Activated CD8-positive, alpha-beta memory T cell treated with anti-CD3 and anti-CD28 coated beads, Interleukin-2, amount 10 ng/mL, durations not matched to agents 7 days and 5 days (primary cell): Measurements from ENCODE around the gene CAPZA1. TPM values are rescaled to one million over a fixed set of nuclear protein-coding genes. Genes with fewer than 3 reads are reported as not detected.
"Not testable (repeated sequence)": the region's sequence is repeated elsewhere in the genome, so short reads cannot be mapped to it uniquely, and the experiment has no call there.

ENCODE experiments used
- ATAC-seq: fragments of 150-1000 bp; cut with Tn5 transposase; one replicate; pipeline ENCODE4 v1.10.0; 2021; ENCODE audit warnings: moderate library complexity
- CTCF ChIA-PET: fragments of 350-600 bp; sonication (Branson Sonifier 250); formaldehyde crosslinking; loops from one replicate; lab custom pipeline; 2021; ENCODE audit warnings: antibody characterized with exemption; lab: Charles Lee
- DNase-seq: peaks from one replicate; pipeline ENCODE4 v3.0.0-alpha.2; 2020
- H3K27ac Mint-ChIP-seq: one replicate; pipeline ENCODE4 v1.8.0; 2021; ENCODE audit warnings: mild to moderate bottlenecking, mixed read lengths
- H3K27me3 Mint-ChIP-seq: one replicate; pipeline ENCODE4 v1.8.0; 2021; ENCODE audit warnings: mixed read lengths
- H3K36me3 Mint-ChIP-seq: one replicate; pipeline ENCODE4 v1.8.0; 2021; ENCODE audit warnings: mild to moderate bottlenecking, mixed read lengths
- H3K4me1 Mint-ChIP-seq: one replicate; pipeline ENCODE4 v1.8.0; 2021; ENCODE audit warnings: mixed read lengths
- H3K4me3 Mint-ChIP-seq: one replicate; pipeline ENCODE4 v1.8.0; 2021; ENCODE audit warnings: mild to moderate bottlenecking, moderate library complexity, mixed read lengths
- H3K9me3 Mint-ChIP-seq: one replicate; pipeline ENCODE4 v1.8.0; 2022; ENCODE audit warnings: low read depth, mixed read lengths
- total RNA-seq, 2 experiments: library from RNA; stranded (reverse); gene quantifications; one replicate each; pipeline ENCODE4 v1.2.3, GENCODE V29; 2021

CAPZA1 gene
- total RNA-seq, 2 experiments from 2014 or later: 293 to 301 TPM

DNA sequence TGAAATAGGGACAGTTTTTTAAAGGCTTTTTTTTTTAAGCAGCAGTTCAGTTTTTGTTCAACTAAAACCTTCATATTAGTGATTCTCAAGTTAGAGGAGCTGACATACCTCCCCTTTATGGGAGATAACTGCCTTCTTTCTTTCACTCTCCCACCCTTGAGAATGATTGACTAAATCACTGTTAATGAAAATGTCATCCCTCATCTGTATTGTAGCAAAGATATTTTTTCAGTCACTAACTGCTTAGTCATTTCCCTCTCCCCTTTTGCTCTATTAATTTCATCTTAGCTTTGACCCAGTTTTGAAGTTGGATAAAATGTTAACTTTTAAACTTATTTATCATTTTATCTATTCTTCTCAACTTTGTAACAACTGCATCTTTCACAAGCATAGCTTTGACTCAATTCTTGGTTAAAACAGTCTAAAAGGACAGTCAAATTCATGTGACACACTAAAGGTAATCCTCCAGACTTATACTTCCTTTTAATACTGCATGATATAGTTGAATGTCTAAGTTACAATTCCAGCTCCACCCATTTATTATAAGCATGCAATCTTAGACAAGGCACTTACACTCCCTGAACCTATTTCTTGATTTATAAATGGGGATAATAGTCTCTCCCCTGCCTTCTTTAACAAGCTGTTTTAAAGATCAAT is 17.1 kb downstream of the CAPZA1 start:
- H3K36me3 Mint-ChIP-seq: peaks cover 21% of the 10 kb centered on the region
- DNase-seq: no peak
- H3K27me3 Mint-ChIP-seq: no peaks in the 10 kb centered on the region
- no peaks in the 10 kb centered on the region for H3K9me3 Mint-ChIP-seq
- peak overlapping the region; percentile 50 for H3K27ac Mint-ChIP-seq
- CTCF ChIA-PET: interaction anchor here (1.2 to 2.3 kb wide), 4 partner anchors 12 to 135 kb away, joined by 3 to 9 read pairs (median 4); no protein-coding TSS in a partner anchor
- peaks cover 48% of the 10 kb centered on the region for H3K4me1 Mint-ChIP-seq
- ATAC-seq: peak; percentile 37
- no peak overlapping the region for H3K4me3 Mint-ChIP-seq

DNA sequence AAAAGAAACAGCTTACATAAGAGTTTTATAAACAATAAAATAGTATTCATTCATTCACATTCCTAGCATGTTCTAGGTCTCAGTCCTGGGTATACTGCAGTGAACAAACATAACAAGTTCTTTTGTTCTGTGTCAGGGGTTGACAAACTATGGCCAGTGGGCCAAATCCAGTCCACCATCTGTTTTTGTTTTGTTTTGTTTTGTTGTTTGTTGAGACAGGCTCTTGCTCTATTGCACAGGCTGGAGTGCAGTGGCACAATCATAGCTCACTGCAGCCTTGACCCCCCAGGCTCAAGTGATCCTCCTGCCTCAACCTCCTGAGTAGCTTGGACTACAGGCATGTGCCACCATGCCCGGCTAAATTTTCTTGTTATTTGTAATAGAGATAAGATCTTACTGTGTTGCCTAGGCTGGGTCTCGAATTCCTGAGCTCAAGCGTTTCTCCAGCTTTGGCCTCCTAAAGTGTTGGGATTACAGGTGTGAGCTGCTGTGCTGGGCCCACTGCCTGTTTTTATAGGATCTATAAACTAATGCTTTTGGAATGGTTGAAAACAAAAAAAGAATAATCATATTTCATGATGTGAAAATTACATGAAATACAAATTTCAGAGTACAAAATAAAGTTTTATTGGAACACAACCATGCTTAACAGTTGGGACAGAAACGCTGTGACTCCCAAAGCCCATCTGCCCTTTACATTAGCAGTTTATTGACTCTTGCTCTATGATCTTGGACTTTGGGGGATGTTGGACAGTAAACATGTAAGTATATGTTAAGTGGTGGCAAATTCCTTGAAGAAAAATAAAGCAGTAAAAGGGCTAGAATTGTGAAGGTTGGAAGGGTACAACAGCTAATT is 17.9 kb downstream of the CAPZA1 start:
- Mint-ChIP-seq H3K36me3 (peaks cover 20% of the 10 kb centered on the region), H3K27ac (peak overlapping the region; percentile 67), H3K27me3 (no peaks in the 10 kb centered on the region), H3K4me1 (peaks cover 48% of the 10 kb centered on the region), H3K4me3 (no peak overlapping the region), H3K9me3 (no peaks in the 10 kb centered on the region)
- CTCF ChIA-PET: interaction anchor here (1.2 to 2.3 kb wide), 4 partner anchors 11 to 136 kb away, joined by 3 to 9 read pairs (median 4); no protein-coding TSS in a partner anchor
- ATAC-seq: no peak
- no peak for DNase-seq

DNA sequence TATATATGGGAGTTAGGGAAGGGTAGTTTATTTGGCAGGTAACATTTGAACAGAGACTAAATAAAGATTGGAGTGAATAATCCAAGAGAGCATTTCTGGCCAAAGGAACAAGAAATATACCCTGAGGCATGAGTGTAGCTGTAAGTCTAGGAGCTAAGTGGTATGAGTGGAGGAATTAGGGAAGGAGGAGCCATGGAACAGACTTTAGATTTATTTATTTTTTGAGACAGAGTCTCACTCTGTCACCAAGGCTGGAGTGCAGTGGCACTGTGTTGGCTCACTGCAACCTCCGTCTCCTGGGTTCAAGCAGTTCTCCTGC is 18.4 kb downstream of the CAPZA1 start:
- ATAC-seq: no peak
- Mint-ChIP-seq H3K27me3 (no peaks in the 10 kb centered on the region), H3K27ac (peak overlapping the region; percentile 67), H3K4me1 (peaks cover 46% of the 10 kb centered on the region), H3K4me3 (no peak overlapping the region), H3K36me3 (peaks cover 21% of the 10 kb centered on the region), H3K9me3 (no peaks in the 10 kb centered on the region)
- CTCF ChIA-PET: no interaction called here
- DNase-seq: no peak

DNA sequence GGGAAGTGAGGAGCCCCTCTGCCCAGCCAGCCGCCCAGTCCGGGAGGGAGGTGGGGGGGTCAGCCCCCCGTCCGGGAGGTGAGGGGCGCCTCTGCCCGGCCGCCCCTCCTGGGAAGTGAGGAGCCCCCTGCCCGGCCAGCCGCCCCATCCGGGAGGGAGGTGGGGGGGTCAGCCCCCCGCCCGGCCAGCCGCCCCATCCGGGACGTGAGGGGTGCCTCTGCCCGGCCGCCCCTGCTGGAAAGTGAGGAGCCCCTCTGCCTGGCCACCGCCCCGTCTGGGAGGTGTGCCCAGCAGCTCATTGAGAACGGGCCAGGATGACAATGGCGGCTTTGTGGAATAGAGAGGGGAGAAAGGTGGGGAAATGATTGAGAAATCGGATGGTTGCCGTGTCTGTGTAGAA is 20.8 kb downstream of the CAPZA1 start:
- ATAC-seq, H3K27ac Mint-ChIP-seq, H3K27me3 Mint-ChIP-seq, DNase-seq, CTCF ChIA-PET, H3K9me3 Mint-ChIP-seq, H3K4me3 Mint-ChIP-seq: not testable (repeated sequence)
- peaks cover 22% of the 10 kb centered on the region for H3K36me3 Mint-ChIP-seq
- H3K4me1 Mint-ChIP-seq: peaks cover 33% of the 10 kb centered on the region

DNA sequence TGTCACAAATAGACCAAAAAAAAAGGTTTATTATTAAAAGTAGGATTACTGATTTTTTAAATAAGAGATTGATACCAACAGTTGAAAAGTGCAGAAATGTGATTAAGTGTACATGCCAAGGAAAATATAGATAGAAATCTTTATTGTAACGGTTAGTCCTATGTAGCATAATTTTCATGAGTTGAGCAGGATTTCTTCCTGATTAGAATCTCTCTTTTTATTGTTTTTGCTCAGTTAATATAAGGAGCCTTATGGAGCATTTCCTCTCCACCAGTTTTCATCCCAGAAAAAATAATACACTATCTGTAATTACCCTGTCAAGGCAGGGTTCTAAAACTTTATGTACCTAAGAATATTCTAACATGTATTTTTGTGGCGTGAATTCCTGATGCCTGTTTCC is 23.4 kb downstream of the CAPZA1 start:
- Mint-ChIP-seq H3K27ac (no peak overlapping the region), H3K4me1 (peaks cover 26% of the 10 kb centered on the region), H3K9me3 (no peaks in the 10 kb centered on the region), H3K27me3 (no peaks in the 10 kb centered on the region), H3K4me3 (no peak overlapping the region), H3K36me3 (peaks cover 37% of the 10 kb centered on the region)
- no peak for DNase-seq
- CTCF ChIA-PET: no interaction called here
- ATAC-seq: no peak

DNA sequence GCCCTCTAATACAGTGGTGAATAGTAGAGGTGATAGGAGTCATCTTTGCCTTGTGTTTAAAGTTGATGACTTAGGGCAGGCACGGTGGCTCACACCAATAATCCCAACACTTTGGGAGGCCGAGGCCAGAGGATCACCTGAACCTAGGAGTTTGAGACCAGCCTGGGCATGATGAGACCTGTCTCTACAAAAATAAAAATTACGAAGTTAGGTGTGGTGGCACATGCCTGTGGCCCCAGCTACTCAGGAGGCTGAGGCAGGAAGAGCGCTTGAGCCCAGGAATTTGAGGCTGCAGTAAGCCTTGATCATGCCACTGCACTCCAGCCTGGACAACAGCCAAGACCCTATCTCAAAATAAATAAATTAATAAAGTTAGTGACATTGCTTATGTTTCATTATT is 26.6 kb downstream of the CAPZA1 start:
- Mint-ChIP-seq H3K27ac (no peak overlapping the region), H3K9me3 (no peaks in the 10 kb centered on the region), H3K36me3 (peaks cover 61% of the 10 kb centered on the region), H3K4me3 (no peak overlapping the region), H3K4me1 (peaks cover 27% of the 10 kb centered on the region), H3K27me3 (no peaks in the 10 kb centered on the region)
- no peak for DNase-seq
- CTCF ChIA-PET: interaction anchor here (7.0 kb wide), 1 partner anchor 28 kb away, joined by 25 read pairs; the partner anchor contains the start of gene MOV10
- ATAC-seq: no peak

DNA sequence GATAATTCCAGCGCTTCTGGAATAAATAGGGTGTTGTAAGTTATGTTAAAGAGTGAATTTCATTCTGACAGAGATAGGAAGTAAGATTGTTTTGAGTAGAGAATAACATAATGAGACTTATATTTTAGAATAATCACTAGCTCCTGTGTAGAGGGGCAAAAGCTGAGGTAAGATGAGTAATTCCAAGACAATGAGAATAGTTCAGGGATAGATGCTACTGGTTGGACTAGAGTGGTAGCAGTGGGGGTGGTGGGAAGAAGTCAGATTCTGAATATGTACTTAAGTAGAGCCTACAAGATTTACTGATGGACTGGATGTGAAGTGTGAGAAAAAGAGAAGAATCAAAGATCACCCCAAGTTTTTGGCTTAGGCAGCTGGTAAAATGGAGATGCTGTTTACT is 31.6 kb downstream of the CAPZA1 start:
- ATAC-seq (peak; percentile 45), DNase-seq (no peak)
- Mint-ChIP-seq H3K36me3 (peaks cover 62% of the 10 kb centered on the region), H3K9me3 (no peaks in the 10 kb centered on the region), H3K27me3 (no peaks in the 10 kb centered on the region), H3K4me3 (no peak overlapping the region), H3K27ac (no peak overlapping the region), H3K4me1 (peaks cover 19% of the 10 kb centered on the region)
- CTCF ChIA-PET: interaction anchor here (0.9 to 7.0 kb wide), 4 partner anchors 14 to 30 kb away, joined by 3 to 25 read pairs (median 3); partner anchors contain the start of gene MOV10

DNA sequence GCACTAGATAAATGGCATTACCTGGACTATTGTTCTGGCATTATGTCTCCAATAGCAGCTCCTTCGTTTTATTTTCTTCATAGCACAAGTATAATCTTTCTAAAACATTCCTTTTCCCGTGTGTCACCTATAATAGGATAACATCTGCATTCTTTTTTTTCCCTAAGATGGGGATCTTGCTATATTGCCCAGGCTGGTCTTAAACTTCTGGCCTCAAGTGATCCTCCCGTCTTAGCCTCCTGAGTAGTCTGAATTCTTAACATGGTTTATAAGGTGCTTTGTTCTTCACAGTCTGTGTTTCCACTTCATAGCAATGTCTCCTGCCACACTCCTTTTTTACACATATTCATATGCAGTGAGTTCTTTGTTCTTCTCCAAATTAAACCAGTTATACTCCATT is 46.2 kb downstream of the CAPZA1 start:
- H3K27ac Mint-ChIP-seq: no peak overlapping the region
- H3K27me3 Mint-ChIP-seq: no peaks in the 10 kb centered on the region
- ATAC-seq: no peak
- H3K9me3 Mint-ChIP-seq: no peaks in the 10 kb centered on the region
- CTCF ChIA-PET: interaction anchor here (0.9 kb wide), 1 partner anchor 42 kb away, joined by 4 read pairs; no protein-coding TSS in a partner anchor
- H3K4me3 Mint-ChIP-seq: no peak overlapping the region
- DNase-seq: no peak
- peaks cover 33% of the 10 kb centered on the region for H3K4me1 Mint-ChIP-seq
- peaks cover 72% of the 10 kb centered on the region for H3K36me3 Mint-ChIP-seq

DNA sequence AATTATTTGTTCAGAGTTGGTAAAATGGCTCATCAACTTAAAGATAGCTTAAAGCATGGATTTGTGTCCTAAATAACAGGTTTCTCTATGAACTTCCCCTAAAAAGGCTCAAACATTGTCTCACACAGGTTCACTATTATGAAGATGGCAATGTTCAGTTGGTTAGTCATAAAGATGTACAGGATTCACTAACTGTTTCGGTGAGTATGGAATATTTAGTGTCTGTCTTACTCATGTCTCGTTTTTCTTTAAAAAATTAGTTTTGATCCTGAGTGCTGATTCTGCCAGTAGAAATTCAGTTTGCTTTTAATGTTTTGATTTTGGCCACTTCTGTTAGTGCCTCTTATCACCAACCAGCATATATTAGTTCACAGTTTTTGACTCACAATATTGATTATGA is 47.3 kb downstream of the CAPZA1 start:
- ATAC-seq (no peak), DNase-seq (no peak)
- peaks cover 33% of the 10 kb centered on the region for H3K4me1 Mint-ChIP-seq
- H3K27me3 Mint-ChIP-seq: no peaks in the 10 kb centered on the region
- H3K36me3 Mint-ChIP-seq: peaks cover 74% of the 10 kb centered on the region
- no peak overlapping the region for H3K4me3 Mint-ChIP-seq
- no peaks in the 10 kb centered on the region for H3K9me3 Mint-ChIP-seq
- CTCF ChIA-PET: no interaction called here
- H3K27ac Mint-ChIP-seq: peak overlapping the region; percentile 58

DNA sequence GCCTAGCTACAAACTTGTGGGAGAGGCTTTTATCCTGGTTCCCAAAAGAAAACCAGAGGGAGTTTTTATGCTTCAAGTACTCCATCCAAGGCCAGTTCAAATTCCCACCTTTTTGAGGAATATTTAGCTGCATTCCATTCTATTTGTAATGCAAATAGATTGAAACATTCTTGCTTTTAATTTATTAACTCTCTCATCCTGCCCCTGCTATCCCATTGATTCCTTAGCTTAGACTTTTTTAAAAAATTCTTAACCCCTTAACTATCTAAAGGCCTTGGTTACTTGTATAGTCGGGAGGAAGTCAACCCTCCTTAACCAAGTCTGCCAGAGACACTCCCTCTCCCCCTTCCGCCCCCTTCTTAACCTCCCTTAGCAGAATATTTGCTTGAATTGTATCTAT is 52.4 kb downstream of the CAPZA1 start:
- H3K4me3 Mint-ChIP-seq: no peak overlapping the region
- CTCF ChIA-PET: interaction anchor here (1.6 to 2.3 kb wide), 2 partner anchors 36 to 44 kb away, joined by 5 to 9 read pairs; partner anchors contain the start of gene PPM1J
- no peak for ATAC-seq

DNA sequence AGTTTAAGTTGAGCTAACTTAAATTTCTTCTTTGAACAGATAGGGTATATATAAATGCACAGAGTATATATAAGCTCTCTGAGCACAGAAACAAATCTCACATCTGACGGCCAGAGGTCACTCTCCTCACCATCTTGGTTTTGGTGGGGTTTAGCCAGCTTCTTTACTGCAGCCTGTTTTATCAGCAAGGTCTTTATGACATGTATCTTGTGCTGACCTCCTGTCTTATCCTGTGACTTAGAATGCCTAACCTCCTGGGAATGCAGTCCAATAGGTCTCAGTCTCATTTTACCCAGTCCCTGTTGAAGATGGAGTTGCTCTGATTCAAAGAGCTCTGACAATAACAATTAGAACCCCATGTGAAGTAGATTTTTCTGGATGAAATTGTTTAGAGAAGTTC is 53.2 kb downstream of the CAPZA1 start:
- no peak for ATAC-seq
- CTCF ChIA-PET: interaction anchor here (1.3 to 3.4 kb wide), 5 partner anchors 11 to 171 kb away, joined by 5 to 25 read pairs (median 9); partner anchors contain the start of genes PPM1J and RHOC
- peaks cover 61% of the 10 kb centered on the region for H3K36me3 Mint-ChIP-seq
- no peaks in the 10 kb centered on the region for H3K27me3 Mint-ChIP-seq
- no peaks in the 10 kb centered on the region for H3K9me3 Mint-ChIP-seq
- DNase-seq: no peak
- peaks cover 50% of the 10 kb centered on the region for H3K4me1 Mint-ChIP-seq
- H3K27ac Mint-ChIP-seq: peak overlapping the region; percentile 46
- H3K4me3 Mint-ChIP-seq: peak overlapping the region; percentile 14

More for the DNA sequence above, 52.4 kb downstream of the CAPZA1 start:
- no peak for DNase-seq
- Mint-ChIP-seq H3K4me1 (peaks cover 53% of the 10 kb centered on the region), H3K9me3 (no peaks in the 10 kb centered on the region), H3K27me3 (no peaks in the 10 kb centered on the region), H3K36me3 (peaks cover 65% of the 10 kb centered on the region), H3K27ac (peak overlapping the region; percentile 34)

DNA sequence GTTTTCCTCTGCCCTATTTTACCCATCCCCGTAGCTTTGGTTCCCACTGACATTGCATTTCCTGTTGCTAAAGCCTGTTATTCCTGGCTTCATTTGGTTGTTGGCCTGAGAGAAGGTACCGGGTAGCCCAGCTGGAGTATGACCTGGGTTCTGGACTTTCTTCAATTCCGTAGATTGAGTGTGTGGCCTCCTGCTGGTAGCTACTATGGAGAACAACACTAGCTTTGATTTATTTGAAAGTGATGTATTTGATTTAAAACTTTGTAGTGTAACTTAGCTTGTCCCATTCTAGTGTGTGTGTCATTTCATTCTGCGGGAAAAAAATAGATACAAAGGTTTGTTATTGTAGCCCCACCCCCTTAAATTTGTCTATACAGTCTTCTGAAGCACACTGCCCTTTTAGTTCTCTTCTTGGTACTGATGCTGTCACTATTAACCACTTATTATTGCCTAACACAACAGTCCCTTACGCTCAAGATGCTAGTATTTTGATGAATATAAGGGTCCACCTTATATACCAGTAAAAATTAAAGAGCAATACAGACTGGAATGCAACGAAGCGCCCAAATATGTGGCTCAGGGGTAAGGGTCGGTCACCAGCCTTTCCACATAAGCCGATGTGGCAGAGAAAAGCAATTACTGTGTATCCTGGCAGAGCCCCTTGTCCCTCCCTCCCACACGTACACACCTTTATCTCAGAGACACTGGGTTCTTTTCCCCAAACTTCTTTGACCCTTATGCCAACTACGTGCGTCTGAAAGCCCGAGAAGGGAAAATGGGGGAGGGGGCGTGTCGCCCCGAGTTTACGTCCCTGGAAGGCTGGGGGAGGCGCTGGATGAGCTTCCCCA is 54.2 kb downstream of the CAPZA1 start:
- H3K4me1 Mint-ChIP-seq: peaks cover 50% of the 10 kb centered on the region
- H3K4me3 Mint-ChIP-seq: peak overlapping the region; percentile 95
- CTCF ChIA-PET: interaction anchor here (0.6 to 3.4 kb wide), 13 partner anchors 9 to 1496 kb away, joined by 3 to 25 read pairs (median 7); partner anchors contain the start of genes CAPZA1, PPM1J, RHOC and ST7L
- DNase-seq (no peak), ATAC-seq (peak; percentile 5)
- H3K27ac Mint-ChIP-seq: peak overlapping the region; percentile 97
- no peaks in the 10 kb centered on the region for H3K9me3 Mint-ChIP-seq
- peaks cover 58% of the 10 kb centered on the region for H3K36me3 Mint-ChIP-seq
- no peaks in the 10 kb centered on the region for H3K27me3 Mint-ChIP-seq
